ENCODE data around the gene MAGEF1.

The MAGEF1 gene

GRCh38 chr3:184724699-184725098 lies 12.8 kb upstream of the MAGEF1 start:
- no peak for DNase-seq (ENCODE audit: low read depth)

GRCh38 chr3:184719709-184720108 lies 7.8 kb upstream of the MAGEF1 start:
- no peak for DNase-seq (ENCODE audit: low read depth)

GRCh38 chr3:184718431-184718830 lies 6.6 kb upstream of the MAGEF1 start:
- DNase-seq (ENCODE audit: low read depth): no peak

- no peak for DNase-seq (ENCODE audit: low read depth)
Measured at GRCh38 chr3:184717399-184717983, 5.6 kb upstream of the MAGEF1 start.

DNA sequence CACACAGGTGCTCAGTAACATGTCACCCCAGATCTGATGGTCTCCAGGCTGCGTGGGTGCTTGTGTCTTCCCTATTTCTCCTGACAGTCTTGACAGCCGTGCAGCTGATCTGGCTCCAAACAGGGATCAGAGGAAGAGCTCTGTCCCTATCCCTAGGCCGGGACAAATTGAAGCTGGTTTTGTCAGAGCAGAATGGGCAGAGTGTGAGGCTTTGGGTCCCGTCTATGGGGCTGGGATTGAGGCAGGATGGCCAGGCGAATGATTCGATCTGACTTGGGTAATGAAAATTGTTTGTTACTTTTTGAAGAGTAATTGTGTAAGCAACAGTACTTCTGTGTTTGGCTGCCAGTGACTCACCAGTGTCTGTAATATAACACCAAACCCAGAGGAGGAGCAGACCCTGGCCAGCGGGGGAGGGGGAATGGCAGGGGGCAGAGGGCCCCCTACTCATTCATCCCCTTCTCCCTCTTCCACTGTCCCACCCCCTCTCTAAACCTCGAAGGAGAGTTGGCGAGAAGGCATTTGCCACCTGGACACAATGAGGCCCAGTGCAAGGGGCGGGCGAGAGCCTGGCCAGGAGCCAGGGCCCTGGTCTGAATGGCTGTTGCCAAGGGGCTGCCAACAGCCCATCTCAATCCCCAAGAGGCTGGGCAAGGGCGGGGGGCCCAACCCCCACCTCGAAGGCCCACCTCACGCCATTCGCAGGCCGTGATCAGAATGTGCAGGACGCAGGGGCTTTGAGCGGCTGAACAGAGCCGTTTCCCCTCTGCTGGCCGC lies 4.9 kb upstream of the MAGEF1 start:
- DNase-seq (ENCODE audit: low read depth): no peak

- DNase-seq (ENCODE audit: low read depth): no peak
Measured at GRCh38 chr3:184715943-184716621, 4.2 kb upstream of the MAGEF1 start.

DNA sequence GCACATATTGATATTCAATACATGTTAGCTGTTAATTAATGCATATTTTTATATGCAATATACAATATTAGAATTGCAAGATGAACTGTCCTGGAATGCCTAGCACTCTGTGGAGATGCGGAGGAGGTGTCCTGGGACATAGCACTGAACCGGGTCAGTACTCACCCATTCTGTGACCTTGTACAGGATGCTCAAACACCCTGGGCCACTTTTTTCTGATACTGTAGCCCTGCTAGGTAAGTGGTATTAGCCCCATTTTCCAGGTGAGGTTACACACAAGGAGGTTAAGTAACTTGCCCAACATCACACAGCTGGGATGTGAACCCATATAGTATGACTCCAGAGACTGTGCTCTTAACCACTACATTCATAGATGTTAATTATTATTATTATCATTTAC lies 1.7 kb upstream of the MAGEF1 start:
- no peak for DNase-seq (ENCODE audit: low read depth)

GRCh38 chr3:184713040-184713355 lies 1.1 kb upstream of the MAGEF1 start:
- no peak for DNase-seq (ENCODE audit: low read depth)

DNA sequence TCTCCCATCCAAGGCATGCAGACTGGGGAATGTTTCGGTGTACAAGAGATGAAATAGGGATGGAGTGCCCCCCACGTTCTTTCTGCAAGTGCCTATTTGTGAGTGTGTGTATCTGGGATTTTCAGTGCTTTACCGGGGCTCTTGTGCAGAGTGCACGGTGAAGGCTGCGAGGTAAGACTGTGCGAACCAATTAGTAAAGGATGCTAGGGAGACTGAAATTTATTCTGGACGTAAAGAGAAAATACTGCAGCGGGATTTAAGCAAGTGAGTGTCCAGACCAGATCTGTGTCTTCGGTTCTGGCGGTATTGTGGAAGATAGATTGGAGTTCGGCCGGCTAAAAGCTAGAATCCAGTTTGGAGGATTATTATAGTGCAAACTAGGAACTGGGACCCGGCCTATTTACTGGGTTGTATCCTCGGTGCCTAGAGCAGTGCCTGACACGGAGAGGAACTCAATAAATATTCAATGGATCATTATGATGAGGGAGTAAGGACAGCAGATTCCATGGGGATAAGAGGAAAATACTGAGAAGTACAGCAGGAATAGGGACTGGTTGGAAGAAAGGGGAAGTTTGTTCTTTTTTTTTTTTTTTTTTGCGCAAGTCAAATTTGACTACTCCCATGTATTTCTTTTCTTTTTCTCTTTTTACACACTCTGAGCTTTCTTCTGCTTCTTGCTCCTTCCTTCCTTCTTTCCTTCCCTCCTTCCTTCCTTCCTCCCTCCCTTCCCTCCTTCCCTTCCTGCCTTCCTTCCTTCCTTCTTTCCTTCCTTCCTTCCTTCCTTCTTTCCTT lies 580 bp upstream of the MAGEF1 start:
- DNase-seq (ENCODE audit: low read depth): no peak

GRCh38 chr3:184710870-184711492 lies 883 bp downstream of the MAGEF1 start:
- no peak for DNase-seq (ENCODE audit: low read depth)

GRCh38 chr3:184703657-184704056 lies 8.2 kb downstream of the MAGEF1 start:
- DNase-seq (ENCODE audit: low read depth): no peak

- no peak for DNase-seq (ENCODE audit: low read depth)
Measured at GRCh38 chr3:184700759-184701158, 11.1 kb downstream of the MAGEF1 start.

DNA sequence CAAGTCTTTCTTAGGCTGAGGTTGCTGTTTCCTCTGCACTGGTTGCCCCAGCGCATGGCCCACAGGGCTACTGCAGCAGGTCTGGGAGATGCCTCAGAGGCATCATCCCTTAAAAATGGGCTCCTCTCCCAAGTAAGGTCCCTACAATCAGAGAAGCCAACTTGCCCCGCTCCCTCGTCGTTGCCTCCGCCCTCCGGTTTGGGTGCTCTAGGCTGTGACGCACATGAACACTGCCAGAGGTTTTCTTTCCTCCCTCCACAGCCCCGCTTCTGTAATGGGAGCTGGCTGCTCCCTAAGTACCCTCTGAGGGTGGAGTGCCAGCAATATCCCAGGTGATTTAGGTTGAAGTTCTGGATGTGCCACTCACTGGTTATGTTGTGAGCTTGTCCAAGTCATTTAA lies 14.0 kb downstream of the MAGEF1 start:
- DNase-seq (ENCODE audit: low read depth): no peak

DNA sequence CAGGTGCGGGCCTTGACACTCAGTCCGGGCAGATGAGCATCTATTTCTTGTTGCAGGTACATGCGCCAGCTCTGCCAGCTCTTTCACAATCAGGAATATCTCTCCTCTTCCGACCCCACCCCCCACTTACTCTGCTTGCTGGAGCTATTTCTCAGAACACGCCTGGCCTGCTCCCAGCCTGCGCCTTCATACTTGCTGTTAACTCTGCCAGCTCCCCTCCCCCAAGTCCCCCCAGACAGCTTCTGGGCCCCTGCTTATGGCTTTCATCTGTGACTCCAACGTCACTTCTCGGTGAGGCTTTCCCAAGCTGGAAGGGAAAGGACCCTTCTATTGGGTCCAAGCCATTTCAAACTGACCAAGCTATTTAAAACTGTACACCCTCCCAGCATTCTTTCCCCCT lies 15.2 kb downstream of the MAGEF1 start:
- DNase-seq (ENCODE audit: low read depth): no peak

- DNase-seq (ENCODE audit: low read depth): no peak
Measured at GRCh38 chr3:184694716-184695115, 17.1 kb downstream of the MAGEF1 start.

GRCh38 chr3:184694133-184694665 lies 17.7 kb downstream of the MAGEF1 start:
- no peak for DNase-seq (ENCODE audit: low read depth)

DNA sequence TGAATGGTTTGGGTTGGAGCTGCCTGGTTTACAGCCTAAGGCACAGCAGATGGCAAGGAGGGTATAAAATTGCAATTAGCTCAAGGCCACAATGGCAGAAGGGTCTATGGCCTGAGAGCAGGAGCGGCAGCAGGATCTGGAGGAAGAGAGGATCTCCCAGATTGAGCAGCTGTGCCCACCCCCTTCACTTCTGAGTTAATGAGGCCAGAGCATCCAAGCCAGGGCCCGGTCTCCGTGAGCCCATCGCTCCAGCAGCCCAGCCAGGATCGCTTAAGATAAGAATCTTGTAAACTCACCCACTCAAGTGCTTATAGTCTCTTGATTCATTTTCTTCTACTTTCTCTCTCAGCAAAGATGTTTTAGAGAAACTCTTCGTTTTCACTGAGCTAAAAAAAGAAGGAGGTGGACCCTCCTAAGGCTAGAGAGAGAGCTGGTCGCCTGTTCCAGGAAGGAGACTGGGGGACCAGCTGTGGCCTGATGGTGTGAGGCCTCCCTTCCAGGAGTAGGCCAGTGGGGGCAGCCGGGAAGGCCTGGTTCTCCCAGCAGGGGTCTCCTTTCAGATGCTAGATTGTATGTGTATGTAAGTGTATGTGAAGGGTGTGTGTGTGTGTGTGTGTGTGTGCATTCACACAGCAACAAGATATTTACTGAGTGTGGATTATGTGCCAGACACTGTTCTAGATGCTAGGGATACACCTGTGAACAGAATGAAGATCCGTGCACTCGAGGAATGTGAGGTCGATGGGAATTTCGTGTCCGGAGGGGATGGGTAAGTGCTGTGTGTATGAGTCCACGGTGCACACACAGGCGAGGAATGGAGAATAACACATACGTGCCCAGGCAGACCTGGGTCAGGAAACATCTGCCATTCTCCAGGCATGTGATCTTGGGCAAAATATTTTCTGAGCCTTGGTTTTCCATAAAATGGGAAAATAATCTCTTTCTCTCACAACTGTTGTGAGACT lies 18.6 kb downstream of the MAGEF1 start:
- DNase-seq (ENCODE audit: low read depth): no peak

DNA sequence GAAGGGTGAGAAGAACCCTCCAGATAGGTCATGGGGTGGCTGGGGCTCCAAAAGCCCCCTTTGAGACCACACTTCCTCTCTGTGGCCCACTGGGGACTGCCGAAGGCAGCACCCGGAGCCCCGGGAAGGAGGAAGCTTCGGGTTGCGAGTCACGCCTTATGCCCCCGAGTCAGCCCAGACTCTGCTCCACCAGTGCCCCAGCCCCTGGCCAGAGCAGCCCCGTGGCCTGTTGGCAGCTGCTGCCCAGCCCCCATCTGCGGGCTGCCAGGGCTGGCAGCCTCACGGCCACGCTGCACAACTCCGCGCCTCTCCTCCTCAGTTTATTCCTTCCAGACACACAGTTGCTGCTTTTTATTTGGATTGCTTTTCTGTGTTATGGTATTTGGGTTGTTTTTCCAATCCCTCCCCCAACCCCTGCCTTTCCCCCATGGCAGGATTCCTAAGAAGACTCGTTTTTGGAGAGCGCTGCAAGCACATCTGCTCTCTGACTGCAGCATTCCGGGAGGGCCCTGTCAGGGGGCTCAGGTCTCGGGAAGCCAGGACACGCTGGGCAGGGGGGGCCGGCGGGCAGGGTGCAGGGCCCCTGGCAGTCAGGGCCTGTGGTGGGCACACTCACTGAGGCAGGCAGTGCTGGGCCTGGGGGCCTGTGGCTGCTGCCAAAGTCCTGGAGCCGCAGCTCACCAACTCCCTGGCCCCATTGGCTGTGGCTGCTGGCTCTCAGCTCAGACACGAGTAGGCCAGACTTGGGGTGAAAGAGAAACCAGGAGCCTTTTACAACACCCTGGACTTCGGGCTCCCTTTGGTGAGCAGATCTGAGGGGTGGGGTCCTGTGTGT lies 20.2 kb downstream of the MAGEF1 start:
- no peak for DNase-seq (ENCODE audit: low read depth)

DNA sequence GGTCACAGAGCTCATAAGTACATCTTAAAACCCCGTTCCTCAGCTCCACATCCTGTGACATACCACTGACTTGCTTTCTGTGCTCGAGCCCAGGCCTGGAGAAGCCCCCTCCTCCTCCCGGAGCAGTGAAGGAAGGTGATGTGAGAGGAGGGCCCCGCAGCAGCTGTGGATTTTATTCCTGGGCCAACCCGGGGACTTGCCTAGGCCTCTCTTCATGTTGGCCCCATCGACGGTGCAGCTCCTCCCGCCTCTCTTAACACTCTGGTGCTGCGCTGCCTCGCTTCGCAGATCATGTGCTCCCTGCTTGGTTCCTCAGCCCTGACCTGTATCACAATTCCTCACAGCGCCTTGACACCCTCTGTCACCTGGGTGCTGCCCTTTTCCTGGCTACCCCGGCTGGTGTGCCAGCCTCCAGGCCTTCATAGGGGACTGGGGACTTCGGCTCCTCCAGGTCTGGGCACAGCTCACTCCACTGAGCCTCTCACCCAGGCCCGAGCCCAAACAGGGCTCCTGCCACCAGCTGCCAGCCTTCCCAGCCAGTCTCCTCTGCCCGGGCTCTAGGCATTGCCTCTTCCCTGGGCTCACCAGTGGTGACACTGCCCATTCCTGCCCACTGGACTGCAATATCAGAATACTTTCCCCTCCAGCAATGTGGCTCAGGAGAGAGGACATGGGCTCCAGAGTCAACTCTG lies 21.5 kb downstream of the MAGEF1 start:
- DNase-seq (ENCODE audit: low read depth): no peak

Data from stimulated activated CD8-positive, alpha-beta memory T cell treated with anti-CD3 and anti-CD28 coated beads, Interleukin-4, amount 100 ng/mL, for 24 hours (primary cell).